MM.1S (cell line): ENCODE data around the gene FHDC1.

Source experiments
- DNase-seq: peaks from one replicate; pipeline ENCODE4 v3.0.0-alpha.2; 2015
- H2AFZ ChIP-seq: fragments of 300-600 bp; sonication (generic); 2 replicates; pipeline ENCODE4 v1.6.0; 2016; ENCODE audit warnings: antibody characterized with exemption, low read length
- H3F3A ChIP-seq: fragments of 300-600 bp; sonication (generic); 2 replicates; pipeline ENCODE4 v1.6.1; 2016; ENCODE audit warnings: mild to moderate bottlenecking, antibody characterized with exemption, low read length, moderate library complexity, mixed read lengths; ENCODE audit not compliant: insufficient read depth
- H3K27ac ChIP-seq: fragments of 300-600 bp; sonication (generic); 2 replicates; pipeline ENCODE4 v1.5.1; 2016; ENCODE audit warnings: mild to moderate bottlenecking, low read length
- H3K27me3 ChIP-seq: fragments of 300-600 bp; sonication (generic); replicated peaks from 2 replicates; pipeline ENCODE4 v1.6.0; 2016; ENCODE audit warnings: low read length; ENCODE audit not compliant: insufficient read depth
- H3K36me3 ChIP-seq: fragments of 300-600 bp; sonication (generic); replicated peaks from 2 replicates; pipeline ENCODE4 v1.6.1; 2016; ENCODE audit warnings: mild to moderate bottlenecking, low read length, mixed read lengths; ENCODE audit not compliant: insufficient read depth
- H3K4me1 ChIP-seq: fragments of 300-600 bp; sonication (generic); 2 replicates; pipeline ENCODE4 v1.6.1; 2016; ENCODE audit warnings: low read length, mixed read lengths
- H3K4me2 ChIP-seq: fragments of 300-600 bp; sonication (generic); 2 replicates; pipeline ENCODE4 v1.6.0; 2016; ENCODE audit warnings: low read depth, low read length
- H3K4me3 ChIP-seq: fragments of 300-600 bp; sonication (generic); 2 replicates; pipeline ENCODE4 v1.5.1; 2016; ENCODE audit warnings: low read length, mixed read lengths
- H3K79me2 ChIP-seq: fragments of 300-600 bp; sonication (generic); 2 replicates; pipeline ENCODE4 v1.6.1; 2016; ENCODE audit warnings: mixed run types, low read length, mixed read lengths
- H3K9ac ChIP-seq: fragments of 300-600 bp; sonication (generic); 2 replicates; pipeline ENCODE4 v1.6.1; 2016; ENCODE audit warnings: low read length, mixed read lengths
- H3K9me2 ChIP-seq: fragments of 300-600 bp; sonication (generic); replicated peaks from 2 replicates; pipeline ENCODE4 v1.6.1; 2016; ENCODE audit warnings: mild to moderate bottlenecking, low read length, mixed read lengths; ENCODE audit not compliant: insufficient read depth
- H3K9me3 ChIP-seq: fragments of 300-600 bp; sonication (generic); replicated peaks from 2 replicates; pipeline ENCODE4 v1.6.1; 2016; ENCODE audit warnings: mild to moderate bottlenecking, low read length, mixed read lengths; ENCODE audit not compliant: insufficient read depth
- H4K20me1 ChIP-seq: fragments of 300-600 bp; sonication (generic); 2 replicates; pipeline ENCODE4 v1.6.1; 2016; ENCODE audit warnings: mild to moderate bottlenecking, low read length, moderate library complexity, mixed read lengths; ENCODE audit not compliant: insufficient read depth
- CTCF ChIP-seq: fragments of 300-600 bp; sonication (generic); IDR thresholded peaks from 2 replicates; pipeline ENCODE4 v1.5.1; 2016; ENCODE audit warnings: antibody characterized with exemption, low read length, mixed read lengths
- EZH2 ChIP-seq: fragments of 300-600 bp; sonication (generic); optimal IDR thresholded peaks from 2 replicates; pipeline ENCODE3; 2017; ENCODE audit warnings: low read depth, mild to moderate bottlenecking, antibody characterized with exemption, low read length, mixed read lengths
- EZH2phosphoT487 ChIP-seq: fragments of 300-600 bp; sonication (generic); IDR thresholded peaks from 2 replicates; pipeline ENCODE4 v1.6.1; 2018; ENCODE audit warnings: antibody characterized with exemption, low read length

Gene FHDC1

GRCh38 chr4:152943672-152944071, 7.5 kb downstream of the FHDC1 start:
- no peaks in the 10 kb centered on the region for H3K79me2 ChIP-seq
- H3K27me3 ChIP-seq, result no peaks in the 10 kb centered on the region; the same call in 1 of the 2 replicates
- no peak overlapping the region for H3K9ac ChIP-seq
- no peak overlapping the region for H2AFZ ChIP-seq
- no peak for DNase-seq
- TF ChIP-seq CTCF (no peak), EZH2 (no peak), EZH2phosphoT487 (no peak)
- no peaks in the 10 kb centered on the region for H3K4me1 ChIP-seq
- H3K27ac ChIP-seq, result no peak overlapping the region
- H3K9me2 ChIP-seq, result no peaks in the 10 kb centered on the region
- no peak overlapping the region for H3K4me2 ChIP-seq
- no peak overlapping the region for H3K4me3 ChIP-seq
- H3F3A ChIP-seq, result no peaks in the 10 kb centered on the region
- H4K20me1 ChIP-seq, result no peaks in the 10 kb centered on the region
- H3K36me3 ChIP-seq, result no peaks in the 10 kb centered on the region
- H3K9me3 ChIP-seq, result no peaks in the 10 kb centered on the region

- no peaks in the 10 kb centered on the region for H3K9me3 ChIP-seq
- H3F3A ChIP-seq, result no peaks in the 10 kb centered on the region
- TF ChIP-seq CTCF, result no peak
- TF ChIP-seq EZH2, result no peak
- TF ChIP-seq EZH2phosphoT487, result no peak
- H3K9ac ChIP-seq, result no peak overlapping the region
- no peak overlapping the region for H3K4me2 ChIP-seq
- no peak overlapping the region for H3K4me3 ChIP-seq
- H3K36me3 ChIP-seq, result no peaks in the 10 kb centered on the region
- no peaks in the 10 kb centered on the region for H3K27me3 ChIP-seq
- H2AFZ ChIP-seq, result no peak overlapping the region
- no peaks in the 10 kb centered on the region for H3K79me2 ChIP-seq
- H3K27ac ChIP-seq, result no peak overlapping the region
- H3K9me2 ChIP-seq, result no peaks in the 10 kb centered on the region
- H3K4me1 ChIP-seq, result no peaks in the 10 kb centered on the region
- H4K20me1 ChIP-seq, result no peaks in the 10 kb centered on the region
- DNase-seq, result no peak
These were observed 8.7 kb downstream of the FHDC1 start for GRCh38 chr4:152944666-152945320.

- Histone ChIP-seq H3K79me2 (no peaks in the 10 kb centered on the region), H3K27me3 (no peaks in the 10 kb centered on the region), H3K9me2 (no peaks in the 10 kb centered on the region), H3K36me3 (no peaks in the 10 kb centered on the region), H4K20me1 (no peaks in the 10 kb centered on the region), H2AFZ (no peak overlapping the region), H3K4me2 (no peak overlapping the region), H3K4me3 (no peak overlapping the region), H3K4me1 (no peaks in the 10 kb centered on the region), H3K9me3 (no peaks in the 10 kb centered on the region), H3K9ac (no peak overlapping the region), H3K27ac (no peak overlapping the region), H3F3A (no peaks in the 10 kb centered on the region)
- TF ChIP-seq EZH2phosphoT487, result no peak
- TF ChIP-seq EZH2, result no peak
- TF ChIP-seq CTCF, result no peak
- no peak for DNase-seq
These were observed 9.5 kb downstream of the FHDC1 start for GRCh38 chr4:152945639-152946038.
